GM12891 (cell line): ENCODE measurements around the gene PTMA.

Source experiments
- DNase-seq: peaks from one replicate; pipeline ENCODE4 v3.0.0; 2011; ENCODE audit warnings: low spot score; ENCODE audit not compliant: insufficient read length
- FAIRE-seq: peaks from 2 replicates; lab custom pipeline; 2011; peaks lifted over from hg19 to GRCh38; lab: Jason Lieb, UNC
- PAX5 ChIP-seq: IDR thresholded peaks from 2 replicates; pipeline ENCODE4 v1.6.1; 2011; ENCODE audit warnings: low read length, moderate library complexity, mild to moderate bottlenecking; ENCODE audit not compliant: insufficient read depth, severe bottlenecking
- POLR2A ChIP-seq: IDR thresholded peaks from 2 replicates; pipeline ENCODE4 v1.6.1; 2011; ENCODE audit warnings: low read depth, low read length, control low read depth
- POLR2AphosphoS5 ChIP-seq: IDR thresholded peaks from 2 replicates; pipeline ENCODE4 v1.6.1; 2011; ENCODE audit warnings: low read depth, low read length, control low read depth
- POU2F2 ChIP-seq: IDR thresholded peaks from 2 replicates; pipeline ENCODE4 v1.6.1; 2011; ENCODE audit warnings: low read depth, mild to moderate bottlenecking, control low read depth, low read length, moderate library complexity
- SPI1 ChIP-seq: IDR thresholded peaks from 2 replicates; pipeline ENCODE4 v1.6.1; 2011; ENCODE audit warnings: low read depth, low read length, control low read depth
- TAF1 ChIP-seq: IDR thresholded peaks from 2 replicates; pipeline ENCODE4 v1.6.1; 2011; ENCODE audit warnings: low read depth, low read length, control low read depth

Gene PTMA

DNA sequence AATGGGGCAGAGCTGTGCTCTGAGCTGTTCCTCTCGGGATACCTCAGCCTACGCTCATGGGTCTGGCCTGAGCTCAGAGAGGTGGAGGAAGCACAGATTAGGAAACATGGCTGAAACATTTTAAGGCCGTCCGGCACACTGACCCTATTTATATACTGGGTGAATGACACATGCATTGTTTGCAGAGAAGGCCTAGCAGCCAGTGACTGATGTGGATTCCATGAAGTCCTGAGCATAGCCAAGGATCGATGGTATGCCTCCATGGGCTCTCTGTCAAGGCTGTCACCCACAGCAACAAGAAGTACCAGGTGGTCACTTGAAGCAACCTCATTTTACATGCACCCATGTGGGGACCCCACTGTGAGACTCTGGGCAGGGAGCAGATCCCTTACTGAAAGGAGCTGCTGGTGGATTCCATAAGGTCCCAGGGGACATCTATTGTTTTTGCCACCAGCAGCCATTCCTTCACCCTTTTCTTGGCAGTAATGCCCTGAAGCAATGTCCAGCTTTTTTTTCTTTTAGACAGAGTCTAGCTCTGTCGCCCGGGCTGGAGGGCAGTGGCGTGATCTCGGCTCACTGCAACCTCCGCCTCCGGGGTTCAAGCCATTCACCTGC lies 8.4 kb downstream of the PTMA start:
- FAIRE-seq, result no peak
- TF ChIP-seq POU2F2, result no peak
- TF ChIP-seq POLR2AphosphoS5, result no peak
- TF ChIP-seq TAF1, result no peak
- no peak for TF ChIP-seq PAX5
- TF ChIP-seq POLR2A, result no peak
- TF ChIP-seq SPI1, result no peak
- DNase-seq, result no peak

- FAIRE-seq (peak; percentile 66), DNase-seq (no peak)
- TF ChIP-seq SPI1 (peak; percentile 28; the same call in 1 of the 2 replicates), POLR2A (no peak)
Measured at GRCh38 chr2:231717281-231718171, 9.2 kb downstream of the PTMA start.

- FAIRE-seq (no peak), DNase-seq (no peak)
- no peak for TF ChIP-seq POLR2AphosphoS5
- TF ChIP-seq POU2F2, result no peak
- TF ChIP-seq SPI1, result no peak
- no peak for TF ChIP-seq POLR2A
- no peak for TF ChIP-seq TAF1
- TF ChIP-seq PAX5, result no peak
Measured at GRCh38 chr2:231718799-231719198, 10.5 kb downstream of the PTMA start.

DNA sequence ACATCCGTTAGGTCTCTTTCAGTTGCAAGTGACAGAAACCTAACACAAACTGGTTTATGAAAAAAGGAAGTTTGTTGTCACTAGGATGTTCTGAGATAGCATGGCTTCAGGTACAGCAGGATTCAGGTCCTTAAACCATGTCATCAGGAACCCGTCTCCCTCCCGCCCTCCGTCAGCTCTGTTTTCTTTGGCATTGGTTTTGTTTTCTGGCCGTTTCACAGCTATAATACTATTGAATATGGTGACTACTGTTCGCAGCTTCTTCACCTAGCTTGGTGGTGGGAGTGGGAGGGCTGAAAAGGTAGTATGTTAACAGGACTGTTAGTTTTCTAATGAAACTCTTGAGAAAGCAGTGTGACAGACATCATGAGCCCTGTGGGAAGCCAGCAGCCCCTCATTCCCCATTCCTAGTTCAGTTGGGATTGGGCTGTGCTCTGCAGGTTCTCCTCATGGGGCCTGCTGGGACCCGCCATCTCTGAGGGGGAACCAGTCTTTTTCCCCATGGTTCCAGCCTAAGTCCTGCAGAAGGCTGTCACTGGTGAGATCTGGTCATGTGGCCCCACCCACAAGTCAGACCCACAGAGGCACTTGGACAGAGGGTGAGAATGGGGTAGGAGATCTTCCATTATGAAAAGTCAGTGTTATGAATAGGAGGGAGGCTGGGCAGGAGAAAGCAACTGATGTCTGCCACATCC lies 12.1 kb downstream of the PTMA start:
- TF ChIP-seq POLR2A, result no peak
- no peak for TF ChIP-seq PAX5
- TF ChIP-seq POLR2AphosphoS5, result no peak
- no peak for TF ChIP-seq POU2F2
- no peak for TF ChIP-seq SPI1
- no peak for TF ChIP-seq TAF1
- no peak for DNase-seq
- FAIRE-seq, result no peak

- FAIRE-seq (peak; percentile 94), DNase-seq (no peak)
- TF ChIP-seq POLR2A (no peak), SPI1 (peak; percentile 98), POU2F2 (no peak), POLR2AphosphoS5 (no peak)
Measured at GRCh38 chr2:231720987-231721966, 13.0 kb downstream of the PTMA start.

GRCh38 chr2:231722721-231723307 lies 14.5 kb downstream of the PTMA start:
- no peak for DNase-seq
- TF ChIP-seq PAX5, result no peak
- no peak for FAIRE-seq

GRCh38 chr2:231725476-231725875 lies 17.2 kb downstream of the PTMA start:
- no peak for DNase-seq
- TF ChIP-seq PAX5, result no peak
- FAIRE-seq, result no peak

GRCh38 chr2:231726276-231726675 lies 18.0 kb downstream of the PTMA start:
- FAIRE-seq (no peak), DNase-seq (no peak)
- no peak for TF ChIP-seq PAX5
- TF ChIP-seq SPI1, result no peak
- no peak for TF ChIP-seq POU2F2
- TF ChIP-seq POLR2AphosphoS5, result no peak
- no peak for TF ChIP-seq POLR2A
- no peak for TF ChIP-seq TAF1

DNA sequence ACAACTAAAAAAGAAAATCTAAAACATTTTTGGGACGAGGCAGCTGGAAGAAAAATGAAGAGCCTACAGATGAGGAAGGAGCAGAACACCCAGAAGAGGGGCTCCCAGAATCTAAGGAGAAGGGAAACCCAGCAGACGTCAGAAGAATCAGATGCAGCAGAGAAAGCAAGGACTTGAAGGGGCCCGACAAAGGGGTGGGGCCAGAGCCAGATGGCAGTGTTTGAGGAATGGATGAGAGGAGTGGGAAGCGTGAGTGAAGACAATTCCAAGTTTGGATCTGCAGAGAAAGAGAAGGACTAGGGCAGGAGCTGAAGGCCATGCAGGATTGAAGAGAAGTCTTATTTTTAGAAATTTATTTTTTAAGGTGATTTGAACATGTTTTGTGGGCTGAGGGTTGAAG lies 19.3 kb downstream of the PTMA start:
- no peak for DNase-seq
- TF ChIP-seq POLR2AphosphoS5 (no peak), POLR2A (no peak), POU2F2 (no peak), PAX5 (no peak), TAF1 (no peak), SPI1 (no peak)
- no peak for FAIRE-seq
